Esophagus squamous epithelium (tissue), 4 donors: ENCODE measurements around the gene PRICKLE3.

Experiments
- CTCF ChIP-seq, 6 experiments: fragments of 450-650 bp in 4 of 6; fragments of 200-600 bp in 2 of 6; sonication (generic) in 2 of 6; IDR thresholded peaks; one replicate each; pipeline ENCODE4 v1.5.1; 2016 to 2019; ENCODE audit warnings: antibody characterized with exemption in 6 of 6, mild to moderate bottlenecking in 4 of 6, moderate library complexity in 4 of 6
- POLR2A ChIP-seq, 4 donors: fragments of 450-650 bp; IDR thresholded peaks; one replicate each; pipeline ENCODE4 v1.6.1; 2017; ENCODE audit warnings: antibody characterized with exemption in 4 of 4, mild to moderate bottlenecking in 4 of 4, moderate library complexity in 3 of 4

- TF ChIP-seq POLR2A (IDR thresholded peaks at IDR 0.05) = no peak
- no peak for TF ChIP-seq CTCF (IDR thresholded peaks at IDR 0.05)
Observed at GRCh38 chrX:49227726-49228125, 41.6 kb upstream of the PRICKLE3 start.
